ENCODE measurements around the gene LYRM9.
"Not testable (repeated sequence)": the region's sequence is repeated elsewhere in the genome, so short reads cannot be mapped to it uniquely, and the experiment has no call there.

The LYRM9 gene

GRCh38 chr17:27888067-27888466 is 5.1 kb downstream of the LYRM9 start:
- Histone ChIP-seq H3K4me3 (ENCODE audit: insufficient read length, low read depth) (no peak overlapping the region), H3K9ac (ENCODE audit: insufficient read length, low read depth) (no peak overlapping the region), H3K4me1 (ENCODE audit: insufficient read depth, insufficient read length) (peaks cover 4% of the 10 kb centered on the region), H3K36me3 (ENCODE audit: insufficient read depth, insufficient read length, low read length) (no peaks in the 10 kb centered on the region), H3K27me3 (ENCODE audit: insufficient read depth, insufficient read length) (peaks cover 33% of the 10 kb centered on the region), H3K9me3 (ENCODE audit: insufficient read depth, low read length) (no peaks in the 10 kb centered on the region)
- TF ChIP-seq ZNF274 (IDR thresholded peaks at IDR 0.05; ENCODE audit: low read depth, low read length) (no peak), SUZ12 (IDR thresholded peaks at IDR 0.05; ENCODE audit: extremely low read depth, insufficient read depth, insufficient read length) (no peak), YY1 (IDR thresholded peaks at IDR 0.05; ENCODE audit: insufficient read depth, insufficient read length) (no peak)
- DNase-seq (ENCODE audit: low read depth, low spot score): no peak

- H3K9ac ChIP-seq (ENCODE audit: insufficient read length, low read depth); H3K9me3 ChIP-seq (ENCODE audit: insufficient read depth, low read length); DNase-seq (ENCODE audit: low read depth, low spot score); H3K4me1 ChIP-seq (ENCODE audit: insufficient read depth, insufficient read length); H3K36me3 ChIP-seq (ENCODE audit: insufficient read depth, insufficient read length, low read length); H3K4me3 ChIP-seq (ENCODE audit: insufficient read length, low read depth): not testable (repeated sequence)
- peaks cover 17% of the 10 kb centered on the region for H3K27me3 ChIP-seq (ENCODE audit: insufficient read depth, insufficient read length)
These were observed 6.7 kb downstream of the LYRM9 start for GRCh38 chr17:27886348-27886906.

- Histone ChIP-seq H3K9me3 (ENCODE audit: insufficient read depth, low read length) (no peaks in the 10 kb centered on the region), H3K9ac (ENCODE audit: insufficient read length, low read depth) (no peak overlapping the region), H3K36me3 (ENCODE audit: insufficient read depth, insufficient read length, low read length) (no peaks in the 10 kb centered on the region), H3K4me1 (ENCODE audit: insufficient read depth, insufficient read length) (peaks cover 4% of the 10 kb centered on the region), H3K4me3 (ENCODE audit: insufficient read length, low read depth) (no peak overlapping the region), H3K27me3 (ENCODE audit: insufficient read depth, insufficient read length) (no peaks in the 10 kb centered on the region)
- TF ChIP-seq ZNF274 (IDR thresholded peaks at IDR 0.05; ENCODE audit: low read depth, low read length): no peak
- TF ChIP-seq SUZ12 (IDR thresholded peaks at IDR 0.05; ENCODE audit: extremely low read depth, insufficient read depth, insufficient read length): no peak
- no peak for TF ChIP-seq YY1 (IDR thresholded peaks at IDR 0.05; ENCODE audit: insufficient read depth, insufficient read length)
- DNase-seq (ENCODE audit: low read depth, low spot score): no peak
These were observed 10.9 kb downstream of the LYRM9 start for GRCh38 chr17:27882162-27882840.

- no peak overlapping the region for H3K4me3 ChIP-seq (ENCODE audit: insufficient read length, low read depth)
- H3K9me3 ChIP-seq (ENCODE audit: insufficient read depth, low read length): no peaks in the 10 kb centered on the region
- TF ChIP-seq ZNF274 (IDR thresholded peaks at IDR 0.05; ENCODE audit: low read depth, low read length): no peak
- TF ChIP-seq SUZ12 (IDR thresholded peaks at IDR 0.05; ENCODE audit: extremely low read depth, insufficient read depth, insufficient read length): no peak
- no peak for TF ChIP-seq YY1 (IDR thresholded peaks at IDR 0.05; ENCODE audit: insufficient read depth, insufficient read length)
- H3K4me1 ChIP-seq (ENCODE audit: insufficient read depth, insufficient read length): peaks cover 4% of the 10 kb centered on the region
- no peaks in the 10 kb centered on the region for H3K36me3 ChIP-seq (ENCODE audit: insufficient read depth, insufficient read length, low read length)
- peak; percentile 51 for DNase-seq (ENCODE audit: low read depth, low spot score)
- no peak overlapping the region for H3K9ac ChIP-seq (ENCODE audit: insufficient read length, low read depth)
- no peaks in the 10 kb centered on the region for H3K27me3 ChIP-seq (ENCODE audit: insufficient read depth, insufficient read length)
These were observed 13.1 kb downstream of the LYRM9 start for GRCh38 chr17:27879987-27880608.

- no peak overlapping the region for H3K4me3 ChIP-seq (ENCODE audit: insufficient read length, low read depth)
- H3K36me3 ChIP-seq (ENCODE audit: insufficient read depth, insufficient read length, low read length): no peaks in the 10 kb centered on the region
- peaks cover 4% of the 10 kb centered on the region for H3K4me1 ChIP-seq (ENCODE audit: insufficient read depth, insufficient read length)
- H3K9me3 ChIP-seq (ENCODE audit: insufficient read depth, low read length): no peaks in the 10 kb centered on the region
- DNase-seq (ENCODE audit: low read depth, low spot score): no peak
- TF ChIP-seq SUZ12 (IDR thresholded peaks at IDR 0.05; ENCODE audit: extremely low read depth, insufficient read depth, insufficient read length) (no peak), ZNF274 (IDR thresholded peaks at IDR 0.05; ENCODE audit: low read depth, low read length) (no peak), YY1 (IDR thresholded peaks at IDR 0.05; ENCODE audit: insufficient read depth, insufficient read length) (no peak)
- H3K9ac ChIP-seq (ENCODE audit: insufficient read length, low read depth): no peak overlapping the region
- H3K27me3 ChIP-seq (ENCODE audit: insufficient read depth, insufficient read length): no peaks in the 10 kb centered on the region
These were observed 14.2 kb downstream of the LYRM9 start for GRCh38 chr17:27878776-27879562.

GRCh38 chr17:27873746-27874145 is 19.4 kb downstream of the LYRM9 start:
- Histone ChIP-seq H3K27me3 (ENCODE audit: insufficient read depth, insufficient read length) (no peaks in the 10 kb centered on the region), H3K9ac (ENCODE audit: insufficient read length, low read depth) (no peak overlapping the region), H3K36me3 (ENCODE audit: insufficient read depth, insufficient read length, low read length) (no peaks in the 10 kb centered on the region), H3K9me3 (ENCODE audit: insufficient read depth, low read length) (peaks cover 5% of the 10 kb centered on the region; the same call in 1 of the 2 replicates), H3K4me1 (ENCODE audit: insufficient read depth, insufficient read length) (peaks cover 3% of the 10 kb centered on the region), H3K4me3 (ENCODE audit: insufficient read length, low read depth) (no peak overlapping the region)
- TF ChIP-seq ZNF274 (IDR thresholded peaks at IDR 0.05; ENCODE audit: low read depth, low read length) (no peak), SUZ12 (IDR thresholded peaks at IDR 0.05; ENCODE audit: extremely low read depth, insufficient read depth, insufficient read length) (no peak), YY1 (IDR thresholded peaks at IDR 0.05; ENCODE audit: insufficient read depth, insufficient read length) (no peak)
- DNase-seq (ENCODE audit: low read depth, low spot score): no peak

- Histone ChIP-seq H3K36me3 (ENCODE audit: insufficient read depth, insufficient read length, low read length) (no peaks in the 10 kb centered on the region), H3K9me3 (ENCODE audit: insufficient read depth, low read length) (peaks cover 5% of the 10 kb centered on the region; the same call in 1 of the 2 replicates), H3K4me3 (ENCODE audit: insufficient read length, low read depth) (no peak overlapping the region), H3K27me3 (ENCODE audit: insufficient read depth, insufficient read length) (no peaks in the 10 kb centered on the region), H3K4me1 (ENCODE audit: insufficient read depth, insufficient read length) (no peaks in the 10 kb centered on the region), H3K9ac (ENCODE audit: insufficient read length, low read depth) (no peak overlapping the region)
- DNase-seq (ENCODE audit: low read depth, low spot score): no peak
- TF ChIP-seq ZNF274 (IDR thresholded peaks at IDR 0.05; ENCODE audit: low read depth, low read length) (no peak), SUZ12 (IDR thresholded peaks at IDR 0.05; ENCODE audit: extremely low read depth, insufficient read depth, insufficient read length) (no peak), YY1 (IDR thresholded peaks at IDR 0.05; ENCODE audit: insufficient read depth, insufficient read length) (no peak)
These were observed 20.0 kb downstream of the LYRM9 start for GRCh38 chr17:27873211-27873610.
